GM23338 (cell line): ENCODE results near the gene UBQLN1. TPM values are rescaled to one million over a fixed set of nuclear protein-coding genes. Genes with fewer than 3 reads are reported as not detected.

Experiments
- ATAC-seq: fragments of 200-7000 bp; cut with Tn5 transposase; 3 replicates; pipeline ENCODE4 v1.9.1; 2020
- DNase-seq: peaks from one replicate; pipeline ENCODE4 v3.0.0-alpha.2; 2015; ENCODE audit warnings: low spot score
- H2AFZ ChIP-seq: fragments of 200-600 bp; sonication (generic); 2 replicates; pipeline ENCODE4 v1.8.0; 2016; ENCODE audit warnings: antibody characterized with exemption, mild to moderate bottlenecking, moderate library complexity
- H3F3A ChIP-seq: fragments of 200-600 bp; sonication (generic); replicated peaks from 2 replicates; pipeline ENCODE4 v1.8.0; 2017; ENCODE audit warnings: antibody characterized with exemption, mixed run types, low read depth
- H3K27ac ChIP-seq: fragments of 200-600 bp; sonication (generic); 2 replicates; pipeline ENCODE4 v1.6.1; 2016; ENCODE audit warnings: low read depth
- H3K27me3 ChIP-seq: fragments of 200-600 bp; sonication (generic); 2 replicates; pipeline ENCODE4 v1.8.0; 2016; ENCODE audit warnings: mild to moderate bottlenecking, mixed run types, moderate library complexity; ENCODE audit not compliant: insufficient read depth
- H3K36me3 ChIP-seq: fragments of 200-600 bp; sonication (generic); 2 replicates; pipeline ENCODE4 v1.8.0; 2016; ENCODE audit warnings: mild to moderate bottlenecking; ENCODE audit not compliant: insufficient read depth
- H3K4me1 ChIP-seq: fragments of 200-600 bp; sonication (generic); 2 replicates; pipeline ENCODE4 v1.8.0; 2016; ENCODE audit warnings: mild to moderate bottlenecking, moderate library complexity; ENCODE audit not compliant: insufficient read depth
- H3K4me2 ChIP-seq: fragments of 200-600 bp; sonication (generic); 2 replicates; pipeline ENCODE4 v1.7.1; 2017; ENCODE audit warnings: mixed run types
- H3K4me3 ChIP-seq: fragments of 200-600 bp; sonication (generic); 2 replicates; pipeline ENCODE4 v1.6.1; 2016; ENCODE audit warnings: mixed run types
- H3K79me2 ChIP-seq: fragments of 200-600 bp; sonication (generic); replicated peaks from 2 replicates; pipeline ENCODE4 v1.8.0; 2017; ENCODE audit warnings: mild to moderate bottlenecking; ENCODE audit not compliant: insufficient read depth
- H3K9me2 ChIP-seq: fragments of 200-600 bp; sonication (generic); 2 replicates; pipeline ENCODE4 v1.8.0; 2017; ENCODE audit not compliant: insufficient read depth
- H4K20me1 ChIP-seq: fragments of 200-600 bp; sonication (generic); replicated peaks from 2 replicates; pipeline ENCODE4 v1.8.0; 2017; ENCODE audit warnings: mild to moderate bottlenecking; ENCODE audit not compliant: insufficient read depth
- H3K27ac Mint-ChIP-seq: 2 replicates; pipeline ENCODE4 v1.8.0; 2020; ENCODE audit warnings: inconsistent platforms, mild to moderate bottlenecking, moderate library complexity, mixed read lengths
- H3K27me3 Mint-ChIP-seq: 3 replicates; pipeline ENCODE4 v1.8.0; 2022; ENCODE audit warnings: low read depth, mild to moderate bottlenecking, moderate library complexity, mixed read lengths, inconsistent platforms; ENCODE audit not compliant: insufficient read depth, poor library complexity
- H3K36me3 Mint-ChIP-seq: 3 replicates; pipeline ENCODE4 v1.8.0; 2021; ENCODE audit warnings: low read depth, mild to moderate bottlenecking, inconsistent platforms, moderate library complexity, mixed read lengths
- H3K4me1 Mint-ChIP-seq: 3 replicates; pipeline ENCODE4 v1.8.0; 2020; ENCODE audit warnings: mild to moderate bottlenecking, inconsistent platforms, mixed read lengths
- H3K4me3 Mint-ChIP-seq: 3 replicates; pipeline ENCODE4 v1.8.0; 2021; ENCODE audit warnings: moderate library complexity, mild to moderate bottlenecking, inconsistent platforms, mixed read lengths
- H3K9me3 Mint-ChIP-seq: 3 replicates; pipeline ENCODE4 v1.8.0; 2020; ENCODE audit warnings: moderate library complexity, mild to moderate bottlenecking, inconsistent platforms, mixed read lengths
- CREB1 ChIP-seq: fragments of 250-450 bp; sonication (Bioruptor Pico); IDR thresholded peaks from 2 replicates; pipeline ENCODE4 v1.5.0; 2020; ENCODE audit warnings: low read depth, mild to moderate bottlenecking, moderate library complexity
- CTCF ChIP-seq, 2 experiments: fragments of 200-600 bp in 1 of 2; sonication (generic) in 1 of 2; conservative IDR thresholded peaks; 2 replicates each; pipeline versions ENCODE4 v1.5.1 to v1.6.1; 2016 to 2017; ENCODE audit warnings: antibody characterized with exemption in 2 of 2, low read depth in 2 of 2, mild to moderate bottlenecking in 2 of 2, moderate library complexity in 1 of 2
- EZH2 ChIP-seq: fragments of 200-600 bp; sonication (generic); IDR thresholded peaks from one replicate; pipeline ENCODE4 v1.8.0; 2017; ENCODE audit warnings: antibody characterized with exemption, mild to moderate bottlenecking, low read depth; ENCODE audit not compliant: unreplicated experiment
- JUNB ChIP-seq: IDR thresholded peaks from one replicate; pipeline ENCODE4 v1.6.1; 2016; ENCODE audit warnings: antibody characterized with exemption; ENCODE audit not compliant: unreplicated experiment
- NANOG ChIP-seq: IDR thresholded peaks from 2 replicates; pipeline ENCODE4 v1.6.1; 2016; ENCODE audit warnings: antibody characterized with exemption, borderline replicate concordance
- POLR2AphosphoS5 ChIP-seq: IDR thresholded peaks from 2 replicates; pipeline ENCODE4 v1.6.1; 2016; ENCODE audit warnings: antibody characterized with exemption, low read depth
- REST ChIP-seq: IDR thresholded peaks from one replicate; pipeline ENCODE4 v1.6.1; 2018; ENCODE audit warnings: antibody characterized with exemption; ENCODE audit not compliant: unreplicated experiment
- STAT1 ChIP-seq: IDR thresholded peaks from one replicate; pipeline ENCODE4 v1.6.1; 2016; ENCODE audit warnings: antibody characterized with exemption; ENCODE audit not compliant: unreplicated experiment
- ZNF331 ChIP-seq: fragments of 250-450 bp; sonication (Bioruptor Pico); IDR thresholded peaks from 2 replicates; pipeline ENCODE4 v1.5.0; 2020; ENCODE audit warnings: low read depth, mild to moderate bottlenecking, moderate library complexity
- ZNF462 ChIP-seq: fragments of 250-450 bp; sonication (Bioruptor Pico); IDR thresholded peaks from 2 replicates; pipeline ENCODE4 v1.5.0; 2020; ENCODE audit warnings: mild to moderate bottlenecking, moderate library complexity
- polyA plus RNA-seq: library from polyadenylated mRNA; unstranded; fragments of >200 nt; fragmentation: Nextera tagmentation; extraction: Ambion mirVana; gene quantifications from 2 replicates; pipeline ENCODE4 v1.2.1, GENCODE V29; 2016
- total RNA-seq: library from RNA; depleted of rRNA; stranded (reverse); fragments of >200 nt; shearing (Covaris generic); gene quantifications from 2 replicates; pipeline ENCODE4 v1.2.3, GENCODE V29; 2014
- TF ChIP-seq, protein P1 (sequence below): IDR thresholded peaks from 2 replicates; pipeline ENCODE4 v1.6.1; 2016; ENCODE audit warnings: antibody characterized with exemption

The UBQLN1 gene
- total and polyA plus RNA-seq, 2 experiments from 2014 or later: 90.5 to 168 TPM

- no peak for ATAC-seq
- TF ChIP-seq STAT1 (no peak), NANOG (no peak), ZNF462 (CRISPR knock-in tag) (no peak), POLR2AphosphoS5 (no peak), EZH2 (no peak), CREB1 (no peak), JUNB (no peak), ZNF331 (CRISPR knock-in tag) (no peak), REST (no peak), CTCF (conservative IDR thresholded peaks at IDR 0.05; ENCODE audit: low read depth in 2 of 2) (no peak)
- TF ChIP-seq, protein P1, sequence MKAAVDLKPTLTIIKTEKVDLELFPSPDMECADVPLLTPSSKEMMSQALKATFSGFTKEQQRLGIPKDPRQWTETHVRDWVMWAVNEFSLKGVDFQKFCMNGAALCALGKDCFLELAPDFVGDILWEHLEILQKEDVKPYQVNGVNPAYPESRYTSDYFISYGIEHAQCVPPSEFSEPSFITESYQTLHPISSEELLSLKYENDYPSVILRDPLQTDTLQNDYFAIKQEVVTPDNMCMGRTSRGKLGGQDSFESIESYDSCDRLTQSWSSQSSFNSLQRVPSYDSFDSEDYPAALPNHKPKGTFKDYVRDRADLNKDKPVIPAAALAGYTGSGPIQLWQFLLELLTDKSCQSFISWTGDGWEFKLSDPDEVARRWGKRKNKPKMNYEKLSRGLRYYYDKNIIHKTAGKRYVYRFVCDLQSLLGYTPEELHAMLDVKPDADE: no peak
- no peak overlapping the region for H3K4me3 Mint-ChIP-seq
- no peak for DNase-seq
- no peak overlapping the region for H3K4me3 ChIP-seq
- H3K27ac Mint-ChIP-seq: no peak overlapping the region
- no peaks in the 10 kb centered on the region for H3K27me3 Mint-ChIP-seq
- H3K4me1 Mint-ChIP-seq: peaks cover 6% of the 10 kb centered on the region; the same call in 2 of the 3 replicates
- H3K4me2 ChIP-seq: no peak overlapping the region
- H3K4me1 ChIP-seq: no peaks in the 10 kb centered on the region
- no peaks in the 10 kb centered on the region for H3K9me3 Mint-ChIP-seq
- peaks cover 100% of the 10 kb centered on the region for H3K79me2 ChIP-seq
- no peak overlapping the region for H2AFZ ChIP-seq
- H3K27me3 ChIP-seq: no peaks in the 10 kb centered on the region
- no peak overlapping the region for H3K27ac ChIP-seq
- no peaks in the 10 kb centered on the region for H3K9me2 ChIP-seq
- no peaks in the 10 kb centered on the region for H3K36me3 Mint-ChIP-seq
- H3F3A ChIP-seq: no peaks in the 10 kb centered on the region
- H4K20me1 ChIP-seq: peaks cover 67% of the 10 kb centered on the region
- no peaks in the 10 kb centered on the region for H3K36me3 ChIP-seq
Measured at GRCh38 chr9:83691492-83691891, 16.3 kb downstream of the UBQLN1 start.
